HG02938 (cell line): ENCODE measurements around the gene COPS6.

ENCODE experiments used
- ATAC-seq: cut with Tn5 transposase; IDR thresholded peaks from one replicate; pipeline ENCODE4 v1.9.1; 2021; ENCODE audit warnings: mild to moderate bottlenecking, moderate library complexity; ENCODE audit not compliant: unreplicated experiment

COPS6 gene

GRCh38 chr7:100101016-100101862 is 12.5 kb downstream of the COPS6 start, which contains the start of the genes AP4M1 and MCM7:
Gene AP4M1 (plus strand): TSS chr7:100101643. CDS start chr7:100101715, 72 bp downstream.
Gene MCM7 (minus strand): TSS chr7:100101397. CDS start chr7:100101294, 103 bp downstream.
- ATAC-seq: peak; percentile 82

- ATAC-seq: no peak
Observed at GRCh38 chr7:100102950-100103840, 14.4 kb downstream of the COPS6 start.

DNA sequence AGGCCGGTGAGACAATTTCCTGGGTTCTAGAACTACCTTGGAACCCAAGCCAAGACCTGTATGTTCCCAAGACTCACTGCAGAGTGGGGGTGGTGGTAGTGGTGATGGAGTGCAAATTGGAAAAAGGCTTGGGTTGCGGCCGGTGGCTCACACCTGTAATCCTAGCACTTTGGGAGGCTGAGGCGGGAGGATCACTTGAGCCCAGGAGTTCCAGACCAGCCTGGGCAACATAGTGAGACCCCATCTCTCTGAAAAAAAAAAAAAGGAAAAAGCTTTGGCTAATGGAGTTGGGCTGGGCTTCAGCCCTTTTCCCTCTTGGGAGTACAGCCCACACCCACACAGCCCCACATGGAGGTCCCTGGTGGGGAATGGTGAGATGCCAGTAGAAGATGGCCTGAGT is 16.8 kb downstream of the COPS6 start:
- ATAC-seq: no peak

DNA sequence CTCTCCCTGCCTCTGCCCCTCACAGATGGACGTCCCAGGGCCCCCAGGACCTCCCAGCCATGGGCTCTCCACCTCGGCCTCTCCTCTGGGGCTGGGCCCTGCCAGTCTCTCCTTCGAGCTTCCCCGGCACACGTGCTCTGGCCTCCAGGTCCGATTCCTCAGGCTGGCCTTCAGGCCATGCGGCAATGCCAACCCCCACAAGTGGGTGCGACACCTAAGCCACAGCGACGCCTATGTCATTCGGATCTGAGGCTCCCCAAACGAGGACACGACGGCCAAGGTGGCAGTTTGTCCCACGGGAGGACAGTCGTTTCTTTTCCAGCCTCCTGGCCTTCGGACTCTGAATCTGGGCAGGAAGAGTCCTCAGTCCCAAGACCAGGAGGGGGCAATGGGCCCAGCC is 17.9 kb downstream of the COPS6 start:
- no peak for ATAC-seq

- no peak for ATAC-seq
Observed at GRCh38 chr7:100107125-100107737, 18.5 kb downstream of the COPS6 start.

DNA sequence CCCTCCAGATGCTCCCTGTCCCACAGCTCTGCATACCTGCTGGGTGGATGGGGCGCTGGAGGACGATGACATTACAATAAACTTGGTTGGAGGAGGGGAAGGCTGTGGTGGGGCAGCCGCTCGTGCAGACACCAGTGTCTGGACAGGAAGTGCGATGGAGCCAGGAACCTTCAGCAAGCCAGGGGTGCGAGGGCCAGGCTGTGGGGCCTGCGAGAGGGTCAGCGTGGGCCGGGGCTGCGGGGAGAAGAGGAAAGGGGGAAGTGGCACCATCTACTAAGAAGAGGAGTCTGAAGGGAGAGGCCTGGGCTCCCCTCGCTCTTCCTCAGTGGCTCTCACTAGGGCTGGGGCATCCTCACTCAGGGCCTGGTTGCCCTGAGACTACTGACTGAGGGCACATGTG is 19.1 kb downstream of the COPS6 start:
- ATAC-seq: no peak

GRCh38 chr7:100109521-100110163 is 20.9 kb downstream of the COPS6 start:
- ATAC-seq: no peak

DNA sequence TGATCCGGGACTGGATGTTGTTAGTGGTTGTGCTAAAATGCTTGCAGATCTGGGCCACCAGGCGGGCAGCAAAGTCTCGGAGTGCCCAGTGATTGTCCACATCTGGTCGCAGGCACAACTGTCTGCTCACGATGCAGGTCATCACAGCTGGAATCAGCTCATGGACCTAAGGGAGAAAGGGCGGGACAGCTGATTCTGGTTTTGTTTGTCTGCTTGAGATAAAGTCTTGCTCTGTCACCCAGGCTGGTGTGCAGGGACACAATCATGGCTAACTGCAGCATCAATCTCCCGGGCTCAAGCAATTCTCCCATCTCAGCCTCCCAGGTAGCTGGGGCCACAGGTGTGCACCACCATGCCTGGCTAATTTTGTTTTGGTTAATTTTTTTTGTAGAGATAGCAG is 22.4 kb downstream of the COPS6 start:
- ATAC-seq: no peak

GRCh38 chr7:100111914-100112313 is 23.1 kb downstream of the COPS6 start:
- no peak for ATAC-seq

DNA sequence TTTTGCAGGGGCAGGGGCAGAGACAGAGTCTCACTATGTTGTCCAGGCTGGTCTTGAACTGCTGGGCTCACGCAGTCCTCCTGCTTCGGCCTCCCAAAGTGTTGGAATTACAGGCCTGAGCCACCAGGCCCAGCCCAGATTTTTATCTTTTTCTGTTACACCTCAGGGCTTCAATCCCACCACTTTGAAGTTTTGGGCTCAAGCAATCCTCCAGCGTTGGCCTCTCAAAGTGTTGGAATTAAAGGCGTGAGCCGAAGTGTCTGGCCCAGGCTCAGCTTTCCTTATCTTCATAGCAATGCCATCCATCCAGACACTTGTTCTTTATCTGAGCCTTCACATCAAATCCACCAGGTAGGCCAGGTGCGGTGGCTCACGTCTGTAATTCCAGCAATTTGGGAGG is 26.3 kb downstream of the COPS6 start:
- no peak for ATAC-seq

GRCh38 chr7:100118388-100119071 is 29.8 kb downstream of the COPS6 start:
- ATAC-seq: no peak

GRCh38 chr7:100119072-100119969 is 30.6 kb downstream of the COPS6 start, which contains the start of the genes CNPY4 and TAF6:
Gene CNPY4 (plus strand): TSS chr7:100119634. CDS start chr7:100119745, 111 bp downstream.
Gene TAF6 (minus strand): TSS chr7:100119358. CDS start chr7:100114209, 5,149 bp downstream.
- peak; percentile 67 for ATAC-seq

DNA sequence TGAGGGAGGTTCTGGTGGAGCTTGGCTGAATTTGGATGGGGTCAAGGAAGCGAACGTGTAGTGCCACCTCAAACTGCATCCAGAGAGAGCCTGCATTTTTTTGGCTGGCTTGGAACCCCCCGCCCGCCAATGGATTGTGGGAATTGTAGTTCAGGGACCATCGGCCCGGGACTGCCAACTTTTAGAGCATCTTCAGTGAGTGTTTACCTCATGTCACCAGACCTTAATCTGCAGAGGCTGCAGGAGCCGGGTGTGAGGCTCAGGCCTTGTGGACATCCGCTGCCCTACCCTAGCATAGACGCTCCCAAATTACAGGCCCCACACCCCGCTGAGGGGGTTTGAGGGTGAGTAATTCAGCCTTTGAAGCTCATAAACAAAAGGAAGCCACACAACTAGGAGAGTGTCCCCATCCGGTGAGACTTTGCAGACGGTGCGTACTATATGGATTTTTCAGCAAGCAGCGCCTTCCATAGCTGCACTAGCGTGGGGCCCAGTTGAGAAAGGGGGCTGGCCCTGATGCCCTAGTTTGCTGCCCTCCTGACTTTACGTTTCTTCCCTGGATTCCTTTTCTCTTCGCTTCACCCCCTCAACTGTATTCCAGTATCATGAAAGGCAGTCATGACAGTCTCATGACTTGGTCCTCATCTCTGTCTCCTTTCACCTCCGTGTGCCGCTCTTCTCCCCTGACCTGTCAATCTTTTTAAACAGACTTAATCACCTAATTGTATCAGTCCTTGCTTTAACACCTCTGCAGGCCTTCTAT is 31.4 kb downstream of the COPS6 start:
- peak; percentile 32 for ATAC-seq

GRCh38 chr7:100120733-100121036 is 31.9 kb downstream of the COPS6 start:
- no peak for ATAC-seq

DNA sequence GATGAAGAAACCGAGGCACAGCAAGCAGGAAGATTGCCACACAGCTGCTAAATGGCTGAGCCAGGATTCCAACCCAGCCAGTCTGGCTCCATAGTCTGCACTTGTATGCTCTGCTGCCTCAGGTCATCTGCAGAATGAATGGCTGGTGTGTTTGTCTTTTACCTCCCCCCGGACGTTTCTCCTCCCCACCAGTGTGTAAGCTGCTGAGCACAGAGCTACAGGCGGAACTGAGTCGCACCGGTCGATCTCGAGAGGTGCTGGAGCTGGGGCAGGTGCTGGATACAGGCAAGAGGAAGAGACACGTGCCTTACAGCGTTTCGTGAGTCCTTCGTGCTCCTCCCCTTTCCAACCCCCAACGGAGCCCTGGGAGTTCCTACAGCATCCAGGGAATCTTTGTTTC is 33.3 kb downstream of the COPS6 start:
- no peak for ATAC-seq

- no peak for ATAC-seq
Observed at GRCh38 chr7:100122568-100122967, 33.8 kb downstream of the COPS6 start.

- no peak for ATAC-seq
Observed at GRCh38 chr7:100124301-100125230, 35.8 kb downstream of the COPS6 start.
